Caco-2 (cell line): ENCODE data around the gene LDHD. TPM values are rescaled to one million over a fixed set of nuclear protein-coding genes. Genes with fewer than 3 reads are reported as not detected.

Experiments
- BruUV-seq: library from RNA; stranded (reverse); fragments of 400-500 nt; replicated peaks from 2 replicates; lab custom pipeline; 2021; lab: Mats Ljungman, UMichigan
- CTCF ChIA-PET: fragments of 300-600 bp; sonication (Branson Sonifier 250); formaldehyde crosslinking; loops from one replicate; lab custom pipeline; 2022; ENCODE audit warnings: antibody characterized with exemption; lab: Charles Lee
- POLR2A ChIA-PET: fragments of 300-600 bp; sonication (Branson Sonifier 250); formaldehyde crosslinking; loops from one replicate; lab custom pipeline; 2022; ENCODE audit warnings: antibody characterized with exemption; lab: Charles Lee
- DNase-seq, 2 experiments: peaks; one replicate each; pipeline versions ENCODE4 v3.0.0 to v3.0.0-alpha.2; 2020 to 2022
- H3K27me3 ChIP-seq: replicated peaks from 2 replicates; pipeline ENCODE4 v1.6.0; 2011; ENCODE audit warnings: low read length; ENCODE audit not compliant: control insufficient read depth, insufficient read depth
- H3K36me3 ChIP-seq: 2 replicates; pipeline ENCODE4 v1.5.1; 2011; ENCODE audit warnings: low read length; ENCODE audit not compliant: control insufficient read depth, insufficient read depth
- H3K4me1 ChIP-seq: fragments of 250-450 bp; sonication (Bioruptor Pico); 2 replicates; pipeline ENCODE4 v1.5.1; 2020; ENCODE audit warnings: mild to moderate bottlenecking
- H3K4me3 ChIP-seq: 2 replicates; pipeline ENCODE4 v1.5.1; 2011; ENCODE audit warnings: low read depth, mild to moderate bottlenecking, control low read depth, low read length
- H3K9me3 ChIP-seq: fragments of 250-450 bp; sonication (Bioruptor Pico); 2 replicates; pipeline ENCODE4 v1.5.1; 2020; ENCODE audit warnings: mild to moderate bottlenecking, moderate library complexity
- H3K27ac Mint-ChIP-seq: one replicate; pipeline ENCODE4 v1.8.0; 2022; ENCODE audit warnings: mixed read lengths; ENCODE audit not compliant: unreplicated experiment
- H3K27me3 Mint-ChIP-seq: one replicate; pipeline ENCODE4 v1.8.0; 2022; ENCODE audit warnings: mixed read lengths; ENCODE audit not compliant: insufficient read depth, unreplicated experiment
- H3K36me3 Mint-ChIP-seq: one replicate; pipeline ENCODE4 v1.8.0; 2022; ENCODE audit warnings: mild to moderate bottlenecking, mixed read lengths; ENCODE audit not compliant: insufficient read depth, unreplicated experiment
- H3K4me1 Mint-ChIP-seq: one replicate; pipeline ENCODE4 v1.8.0; 2022; ENCODE audit warnings: low read depth, mixed read lengths; ENCODE audit not compliant: unreplicated experiment
- H3K4me3 Mint-ChIP-seq: one replicate; pipeline ENCODE4 v1.8.0; 2022; ENCODE audit warnings: mild to moderate bottlenecking, moderate library complexity, mixed read lengths; ENCODE audit not compliant: unreplicated experiment
- H3K9me3 Mint-ChIP-seq: one replicate; pipeline ENCODE4 v1.8.0; 2022; ENCODE audit warnings: mixed read lengths; ENCODE audit not compliant: unreplicated experiment
- intact Hi-C: fragments of 100-400 bp; cut with micrococcal nuclease; formaldehyde crosslinking; loops from one replicate; pipeline ENCODE4 v1.10.0; 2022; ENCODE audit not compliant: unreplicated experiment
- total RNA-seq: library from RNA; stranded (reverse); gene quantifications from 2 replicates; pipeline ENCODE4 v1.2.3, GENCODE V29; 2022
- TF ChIP-seq, protein P1 (sequence below), 2 experiments: fragments of 200-600 bp in 1 of 2; IDR thresholded peaks; 1 replicate in 1 of 2; 2 replicates in 1 of 2; pipeline versions ENCODE4 v1.5.1 to v1.8.0; 2011 to 2022; ENCODE audit warnings: antibody characterized with exemption in 1 of 2, control low read depth in 1 of 2, inconsistent platforms in 1 of 2, low read depth in 1 of 2, low read length in 1 of 2, mild to moderate bottlenecking in 1 of 2, moderate library complexity in 1 of 2; ENCODE audit not compliant: insufficient read depth in 1 of 2, severe bottlenecking in 1 of 2, unreplicated experiment in 1 of 2

Gene LDHD
- total RNA-seq, 1 experiment from 2014 or later: 4.1 TPM

DNA sequence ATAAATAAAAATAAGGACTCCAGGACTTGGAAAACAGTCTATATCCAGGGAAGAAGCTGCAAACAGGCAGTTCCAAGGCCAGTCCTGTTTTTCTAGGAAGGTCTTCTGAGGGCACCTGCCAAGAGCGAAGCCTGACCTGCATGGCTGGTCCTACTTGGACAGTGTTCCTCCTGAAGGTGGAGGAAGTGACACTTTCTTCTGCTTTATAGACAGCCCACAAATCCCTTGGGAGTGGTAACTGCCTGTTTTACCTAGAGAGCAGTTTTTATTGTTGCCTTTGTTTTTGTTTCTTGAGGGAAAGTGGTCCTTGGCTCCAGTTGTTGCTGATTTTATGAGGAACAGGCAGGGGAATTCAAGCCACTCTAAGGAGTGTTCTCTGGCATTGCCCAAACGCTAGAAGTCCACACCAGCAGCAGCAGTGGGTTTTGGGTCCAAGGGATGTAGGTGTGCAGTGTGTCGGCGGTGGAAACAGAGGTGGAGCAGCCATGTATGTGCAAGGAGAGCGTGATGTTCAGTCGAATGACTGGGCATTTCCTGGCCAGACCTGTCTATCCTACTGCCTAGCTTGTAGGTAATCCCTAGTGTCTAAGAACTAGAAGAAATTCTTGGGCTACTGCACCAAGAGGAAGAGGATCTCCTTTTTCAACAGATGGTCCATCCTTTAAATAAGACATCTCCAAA lies 35.3 kb downstream of the LDHD start:
- H3K4me3 ChIP-seq: no peak overlapping the region
- ChIA-PET POLR2A (no interaction called here), CTCF (interaction anchor here (0.7 kb wide), 1 partner anchor 18 kb away, joined by 3 read pairs; no protein-coding TSS in a partner anchor)
- peaks cover 19% of the 10 kb centered on the region for H3K4me1 Mint-ChIP-seq
- TF ChIP-seq, protein P1, sequence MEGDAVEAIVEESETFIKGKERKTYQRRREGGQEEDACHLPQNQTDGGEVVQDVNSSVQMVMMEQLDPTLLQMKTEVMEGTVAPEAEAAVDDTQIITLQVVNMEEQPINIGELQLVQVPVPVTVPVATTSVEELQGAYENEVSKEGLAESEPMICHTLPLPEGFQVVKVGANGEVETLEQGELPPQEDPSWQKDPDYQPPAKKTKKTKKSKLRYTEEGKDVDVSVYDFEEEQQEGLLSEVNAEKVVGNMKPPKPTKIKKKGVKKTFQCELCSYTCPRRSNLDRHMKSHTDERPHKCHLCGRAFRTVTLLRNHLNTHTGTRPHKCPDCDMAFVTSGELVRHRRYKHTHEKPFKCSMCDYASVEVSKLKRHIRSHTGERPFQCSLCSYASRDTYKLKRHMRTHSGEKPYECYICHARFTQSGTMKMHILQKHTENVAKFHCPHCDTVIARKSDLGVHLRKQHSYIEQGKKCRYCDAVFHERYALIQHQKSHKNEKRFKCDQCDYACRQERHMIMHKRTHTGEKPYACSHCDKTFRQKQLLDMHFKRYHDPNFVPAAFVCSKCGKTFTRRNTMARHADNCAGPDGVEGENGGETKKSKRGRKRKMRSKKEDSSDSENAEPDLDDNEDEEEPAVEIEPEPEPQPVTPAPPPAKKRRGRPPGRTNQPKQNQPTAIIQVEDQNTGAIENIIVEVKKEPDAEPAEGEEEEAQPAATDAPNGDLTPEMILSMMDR (IDR thresholded peaks at IDR 0.05; ENCODE audit: insufficient read depth in 1 of 2, low read depth in 1 of 2, low read length in 1 of 2, severe bottlenecking in 1 of 2, unreplicated experiment in 1 of 2): no peak
- H3K27me3 Mint-ChIP-seq: no peaks in the 10 kb centered on the region
- DNase-seq: no peak
- H3K9me3 ChIP-seq: no peaks in the 10 kb centered on the region
- no peak overlapping the region for H3K27ac Mint-ChIP-seq
- peaks cover 30% of the 10 kb centered on the region for H3K36me3 Mint-ChIP-seq
- intact Hi-C loops: no loop called here
- no peaks in the 10 kb centered on the region for H3K27me3 ChIP-seq
- BruUV-seq: no TSS peak
- no peaks in the 10 kb centered on the region; the same call in 1 of the 2 replicates for H3K4me1 ChIP-seq
- peaks cover 5% of the 10 kb centered on the region for H3K36me3 ChIP-seq
- H3K4me3 Mint-ChIP-seq: no peak overlapping the region
- H3K9me3 Mint-ChIP-seq: no peaks in the 10 kb centered on the region

DNA sequence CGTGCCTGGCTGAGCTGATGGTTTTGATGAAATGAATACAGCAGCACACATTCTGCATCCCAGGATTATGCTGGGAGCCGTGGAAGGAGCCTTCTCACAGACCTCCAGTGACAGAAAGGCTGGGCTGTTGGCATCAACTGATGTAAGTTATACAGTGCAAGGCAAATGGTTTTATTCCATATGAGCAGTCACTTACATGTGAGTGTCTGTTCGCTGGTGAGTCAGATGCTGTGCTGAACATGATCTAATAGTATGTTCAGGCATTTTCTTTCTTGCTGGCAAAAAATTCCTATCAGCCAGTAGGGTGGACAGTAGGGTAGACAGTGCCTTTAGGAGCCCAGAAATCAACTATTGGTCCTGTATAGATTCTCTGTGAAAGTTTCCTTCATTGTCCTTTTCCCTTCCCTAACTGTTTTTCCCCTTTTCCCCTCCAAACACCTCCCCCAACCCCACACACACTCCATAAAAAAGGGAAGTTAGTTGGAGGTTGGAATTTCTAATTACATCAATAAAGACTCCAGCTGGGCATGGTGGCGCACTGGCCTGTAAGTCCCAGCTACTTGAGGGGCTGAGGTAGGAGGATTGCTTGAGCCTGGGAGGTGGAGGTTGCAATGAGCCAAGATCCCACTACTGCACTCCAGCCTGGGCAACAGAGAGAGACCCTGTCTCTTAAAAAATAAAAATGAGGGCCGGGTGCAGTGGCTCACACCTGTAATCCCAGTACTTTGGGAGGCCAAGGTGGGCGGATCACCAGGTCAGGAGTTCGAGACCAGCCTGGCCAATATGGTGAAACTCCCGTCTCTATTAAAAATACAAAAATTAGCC lies 36.2 kb downstream of the LDHD start:
- Histone ChIP-seq H3K4me3 (no peak overlapping the region), H3K27me3 (no peaks in the 10 kb centered on the region), H3K9me3 (no peaks in the 10 kb centered on the region), H3K36me3 (peaks cover 5% of the 10 kb centered on the region), H3K4me1 (no peaks in the 10 kb centered on the region; the same call in 1 of the 2 replicates)
- intact Hi-C loops: no loop called here
- DNase-seq: no peak
- no peaks in the 10 kb centered on the region for H3K27me3 Mint-ChIP-seq
- no peaks in the 10 kb centered on the region for H3K9me3 Mint-ChIP-seq
- ChIA-PET CTCF (interaction anchor here (0.7 kb wide), 1 partner anchor 18 kb away, joined by 3 read pairs; no protein-coding TSS in a partner anchor), POLR2A (no interaction called here)
- H3K36me3 Mint-ChIP-seq: peaks cover 30% of the 10 kb centered on the region
- H3K4me3 Mint-ChIP-seq: no peak overlapping the region
- TF ChIP-seq, protein P1 (IDR thresholded peaks at IDR 0.05; ENCODE audit: insufficient read depth in 1 of 2, low read depth in 1 of 2, low read length in 1 of 2, severe bottlenecking in 1 of 2, unreplicated experiment in 1 of 2): no peak
- peaks cover 19% of the 10 kb centered on the region for H3K4me1 Mint-ChIP-seq
- no TSS peak for BruUV-seq
- H3K27ac Mint-ChIP-seq: no peak overlapping the region

DNA sequence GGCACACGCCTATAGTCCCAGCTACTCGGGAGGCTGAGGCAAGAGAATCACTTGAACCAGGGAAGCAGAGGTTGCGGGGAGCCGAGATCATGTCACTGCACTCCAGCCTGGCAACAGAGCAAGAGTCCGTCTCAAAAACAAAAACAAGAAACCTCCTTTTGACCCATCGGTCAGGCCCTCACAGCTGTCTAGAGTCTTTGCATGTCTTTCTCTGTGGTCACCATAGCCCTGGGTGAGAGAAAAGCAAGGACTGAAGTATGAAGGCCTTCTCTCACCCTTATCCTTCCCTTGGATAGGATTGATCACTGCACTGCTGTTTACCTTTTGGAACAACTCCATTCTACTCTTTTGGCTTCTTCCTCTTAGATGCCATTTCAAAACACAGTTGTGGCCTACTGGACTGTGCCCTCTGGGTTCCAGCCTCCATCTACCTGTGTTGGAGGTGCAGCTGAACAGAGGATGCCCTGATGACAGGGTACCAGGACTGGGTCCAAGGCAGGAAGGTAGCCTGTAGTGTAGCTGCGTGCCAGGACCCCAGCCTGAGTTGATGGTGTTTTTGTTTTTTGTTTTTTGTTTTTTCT lies 37.1 kb downstream of the LDHD start:
- Mint-ChIP-seq H3K27me3 (no peaks in the 10 kb centered on the region), H3K4me3 (no peak overlapping the region), H3K36me3 (peaks cover 30% of the 10 kb centered on the region), H3K27ac (no peak overlapping the region), H3K9me3 (no peaks in the 10 kb centered on the region), H3K4me1 (peaks cover 18% of the 10 kb centered on the region)
- H3K9me3 ChIP-seq: no peaks in the 10 kb centered on the region
- TF ChIP-seq, protein P1 (IDR thresholded peaks at IDR 0.05; ENCODE audit: insufficient read depth in 1 of 2, low read depth in 1 of 2, low read length in 1 of 2, severe bottlenecking in 1 of 2, unreplicated experiment in 1 of 2): no peak
- POLR2A ChIA-PET: no interaction called here
- no peaks in the 10 kb centered on the region for H3K27me3 ChIP-seq
- H3K4me1 ChIP-seq: no peaks in the 10 kb centered on the region; the same call in 1 of the 2 replicates
- CTCF ChIA-PET: no interaction called here
- DNase-seq: no peak
- H3K4me3 ChIP-seq: no peak overlapping the region
- BruUV-seq: no TSS peak
- intact Hi-C loops: no loop called here
- H3K36me3 ChIP-seq: peaks cover 4% of the 10 kb centered on the region
